ENCODE data around the gene CALML6. TPM values are rescaled to one million over a fixed set of nuclear protein-coding genes. Genes with fewer than 3 reads are reported as not detected.

Gene CALML6
- total RNA-seq, 1 donor = 0.36 TPM

GRCh38 chr1:1919304-1920056 lies 4.4 kb downstream of the CALML6 start:
- Histone ChIP-seq H2AFZ (ENCODE audit: low read length) (no peak overlapping the region), H3K9me3 (ENCODE audit: low read depth, low read length) (no peaks in the 10 kb centered on the region), H3K4me1 (ENCODE audit: insufficient read depth, low read length) (peaks cover 6% of the 10 kb centered on the region), H3K4me3 (ENCODE audit: insufficient read depth, low read length) (peak overlapping the region; percentile 58), H3K36me3 (ENCODE audit: insufficient read depth, low read length) (no peaks in the 10 kb centered on the region), H3K27ac (ENCODE audit: low read depth, low read length) (no peak overlapping the region), H4K20me1 (ENCODE audit: insufficient read depth, low read length) (no peaks in the 10 kb centered on the region), H3K4me2 (ENCODE audit: insufficient read depth, low read length) (peak overlapping the region; percentile 72), H3K27me3 (ENCODE audit: insufficient read depth, low read length) (peaks cover 11% of the 10 kb centered on the region), H3K79me2 (ENCODE audit: insufficient read depth, low read length) (no peaks in the 10 kb centered on the region)
- peak; percentile 100 for DNase-seq (ENCODE audit: insufficient read length, low spot score, missing footprints)
- no peak for TF ChIP-seq CTCF (IDR thresholded peaks at IDR 0.05; ENCODE audit: extremely low read depth, low read depth, low read length)

GRCh38 chr1:1920057-1920607 lies 5.1 kb downstream of the CALML6 start:
- H3K9me3 ChIP-seq (ENCODE audit: low read depth, low read length) = no peaks in the 10 kb centered on the region
- no peak overlapping the region for H2AFZ ChIP-seq (ENCODE audit: low read length)
- H4K20me1 ChIP-seq (ENCODE audit: insufficient read depth, low read length) = no peaks in the 10 kb centered on the region
- peaks cover 6% of the 10 kb centered on the region for H3K4me1 ChIP-seq (ENCODE audit: insufficient read depth, low read length)
- no peak overlapping the region for H3K4me3 ChIP-seq (ENCODE audit: insufficient read depth, low read length)
- DNase-seq (ENCODE audit: insufficient read length, low spot score, missing footprints) = peak; percentile 90
- TF ChIP-seq CTCF (IDR thresholded peaks at IDR 0.05; ENCODE audit: extremely low read depth, low read depth, low read length) = no peak
- H3K27me3 ChIP-seq (ENCODE audit: insufficient read depth, low read length) = peaks cover 11% of the 10 kb centered on the region
- no peaks in the 10 kb centered on the region for H3K36me3 ChIP-seq (ENCODE audit: insufficient read depth, low read length)
- H3K27ac ChIP-seq (ENCODE audit: low read depth, low read length) = no peak overlapping the region
- H3K4me2 ChIP-seq (ENCODE audit: insufficient read depth, low read length) = no peak overlapping the region
- no peaks in the 10 kb centered on the region for H3K79me2 ChIP-seq (ENCODE audit: insufficient read depth, low read length)

- Histone ChIP-seq H2AFZ (ENCODE audit: low read length) (no peak overlapping the region), H3K4me1 (ENCODE audit: insufficient read depth, low read length) (peaks cover 6% of the 10 kb centered on the region), H3K36me3 (ENCODE audit: insufficient read depth, low read length) (no peaks in the 10 kb centered on the region), H3K79me2 (ENCODE audit: insufficient read depth, low read length) (no peaks in the 10 kb centered on the region), H3K4me3 (ENCODE audit: insufficient read depth, low read length) (no peak overlapping the region), H3K27ac (ENCODE audit: low read depth, low read length) (no peak overlapping the region), H4K20me1 (ENCODE audit: insufficient read depth, low read length) (no peaks in the 10 kb centered on the region), H3K9me3 (ENCODE audit: low read depth, low read length) (no peaks in the 10 kb centered on the region), H3K4me2 (ENCODE audit: insufficient read depth, low read length) (no peak overlapping the region), H3K27me3 (ENCODE audit: insufficient read depth, low read length) (peaks cover 9% of the 10 kb centered on the region)
- TF ChIP-seq CTCF (IDR thresholded peaks at IDR 0.05; ENCODE audit: extremely low read depth, low read depth, low read length) = no peak
- DNase-seq (ENCODE audit: insufficient read length, low spot score, missing footprints) = peak; percentile 92
Measured at GRCh38 chr1:1920608-1921458, 5.8 kb downstream of the CALML6 start.

- Histone ChIP-seq H3K27ac (ENCODE audit: low read depth, low read length) (no peak overlapping the region), H3K4me2 (ENCODE audit: insufficient read depth, low read length) (no peak overlapping the region), H3K79me2 (ENCODE audit: insufficient read depth, low read length) (no peaks in the 10 kb centered on the region), H3K36me3 (ENCODE audit: insufficient read depth, low read length) (no peaks in the 10 kb centered on the region), H4K20me1 (ENCODE audit: insufficient read depth, low read length) (no peaks in the 10 kb centered on the region), H3K4me1 (ENCODE audit: insufficient read depth, low read length) (peaks cover 6% of the 10 kb centered on the region), H3K4me3 (ENCODE audit: insufficient read depth, low read length) (no peak overlapping the region), H3K27me3 (ENCODE audit: insufficient read depth, low read length) (peaks cover 9% of the 10 kb centered on the region), H2AFZ (ENCODE audit: low read length) (no peak overlapping the region), H3K9me3 (ENCODE audit: low read depth, low read length) (no peaks in the 10 kb centered on the region)
- no peak for DNase-seq (ENCODE audit: insufficient read length, low spot score, missing footprints)
- TF ChIP-seq CTCF (IDR thresholded peaks at IDR 0.05; ENCODE audit: extremely low read depth, low read depth, low read length) = no peak
Measured at GRCh38 chr1:1921459-1921862, 6.4 kb downstream of the CALML6 start.
